HepG2 (cell line): ENCODE measurements around the gene TSPAN9. TPM values are rescaled to one million over a fixed set of nuclear protein-coding genes. Genes with fewer than 3 reads are reported as not detected.

ENCODE experiments used
- ATAC-seq: fragments of 200-7000 bp; cut with Tn5 transposase; 3 replicates; pipeline ENCODE4 v1.9.1; 2020; ENCODE audit warnings: mild to moderate bottlenecking, moderate library complexity
- BruUV-seq: library from RNA; stranded (reverse); fragments of 400-500 nt; replicated peaks from 2 replicates; lab custom pipeline; 2021; lab: Mats Ljungman, UMichigan
- CTCF ChIA-PET: fragments of 300-600 bp; formaldehyde crosslinking; extraction: SDS; loops from one replicate; lab custom pipeline; 2021; ENCODE audit warnings: low total read pairs, inconsistent platforms, low intra/inter-chr PET ratio; lab: Yijun Ruan, JAX
- POLR2A ChIA-PET: fragments of 350-600 bp; sonication (Branson Sonifier 250); formaldehyde crosslinking; loops from one replicate; lab custom pipeline; 2020; ENCODE audit warnings: antibody characterized with exemption, inconsistent platforms; lab: Yijun Ruan, JAX
- DNase-seq: peaks from one replicate; pipeline ENCODE4 v3.0.0-alpha.2; 2015; ENCODE audit warnings: low spot score
- FAIRE-seq: peaks from 3 replicates; lab custom pipeline; 2011; peaks lifted over from hg19 to GRCh38; lab: Jason Lieb, UNC
- H2AFZ ChIP-seq: one replicate; pipeline ENCODE4 v1.6.1; 2011; ENCODE audit warnings: low read length, inconsistent platforms
- H3K27ac ChIP-seq: fragments of 300-600 bp; 3 replicates; pipeline ENCODE4 v1.8.0; 2011; ENCODE audit warnings: mixed run types, mild to moderate bottlenecking, mixed read lengths, low read length, inconsistent platforms; ENCODE audit not compliant: insufficient read depth; ENCODE audit errors: extremely low read length
- H3K27me3 ChIP-seq, 2 experiments: fragments of 200-600 bp in 1 of 2; 2 replicates in 1 of 2; 3 replicates in 1 of 2; pipeline versions ENCODE4 v1.6.0 to v1.8.0; 2011; ENCODE audit warnings: low read length in 2 of 2, mild to moderate bottlenecking in 2 of 2, moderate library complexity in 2 of 2, inconsistent platforms in 1 of 2; ENCODE audit not compliant: insufficient read depth in 2 of 2, control insufficient read depth in 1 of 2
- H3K36me3 ChIP-seq, 2 experiments: fragments of 200-600 bp in 1 of 2; replicated peaks in 1 of 2; 2 replicates in 1 of 2; 3 replicates in 1 of 2; pipeline versions ENCODE4 v1.5.1 to v1.8.0; 2011; ENCODE audit warnings: low read length in 2 of 2, inconsistent platforms in 1 of 2; ENCODE audit not compliant: insufficient read depth in 2 of 2, control insufficient read depth in 1 of 2
- H3K4me1 ChIP-seq: 2 replicates; pipeline ENCODE4 v1.5.1; 2012; ENCODE audit warnings: low read length, inconsistent platforms; ENCODE audit not compliant: insufficient read depth
- H3K4me2 ChIP-seq: 2 replicates; pipeline ENCODE4 v1.6.0; 2011; ENCODE audit warnings: low read depth, low read length, inconsistent platforms
- H3K4me3 ChIP-seq, 3 experiments: fragments of 200-600 bp in 1 of 3; sonication (generic), shearing (Covaris generic) in 1 of 3; replicated peaks in 1 of 3; 2 replicates each; pipeline ENCODE4 v1.5.1; 2011 to 2016; ENCODE audit warnings: low read length in 3 of 3, inconsistent platforms in 2 of 3, low read depth in 2 of 3, mild to moderate bottlenecking in 2 of 3, control low read depth in 1 of 3, mixed read lengths in 1 of 3; ENCODE audit not compliant: insufficient read depth in 1 of 3
- H3K79me2 ChIP-seq: one replicate; pipeline ENCODE4 v1.6.1; 2011; ENCODE audit warnings: low read length, inconsistent platforms; ENCODE audit not compliant: insufficient read depth
- H3K9ac ChIP-seq: 2 replicates; pipeline ENCODE4 v1.6.0; 2011; ENCODE audit warnings: mild to moderate bottlenecking, low read depth, low read length, inconsistent platforms; ENCODE audit not compliant: insufficient read depth
- H3K9me3 ChIP-seq: 2 replicates; pipeline ENCODE4 v1.5.1; 2012; ENCODE audit warnings: mild to moderate bottlenecking, low read length
- H4K20me1 ChIP-seq: 2 replicates; pipeline ENCODE4 v1.6.0; 2011; ENCODE audit warnings: inconsistent platforms, mild to moderate bottlenecking, low read length, moderate library complexity; ENCODE audit not compliant: insufficient read depth
- FOXA3 ChIP-seq: IDR thresholded peaks from 2 replicates; pipeline ENCODE4 v1.6.1; 2016; ENCODE audit warnings: missing genetic modification reagents, missing compliant biosample characterization
- MAX ChIP-seq: IDR thresholded peaks from 2 replicates; pipeline ENCODE4 v1.6.1; 2012; ENCODE audit warnings: inconsistent platforms
- MXI1 ChIP-seq: IDR thresholded peaks from 3 replicates; pipeline ENCODE4 v1.6.1; 2012; ENCODE audit warnings: low read depth, low read length, inconsistent platforms, borderline replicate concordance
- NFIB ChIP-seq: sonication (generic); formaldehyde crosslinking; IDR thresholded peaks from 2 replicates; pipeline ENCODE4 v1.9.0; 2021; ENCODE audit warnings: missing genetic modification reagents, mild to moderate bottlenecking, borderline replicate concordance
- SP1 ChIP-seq, 2 experiments: fragments of 450-650 bp in 1 of 2; sonication (generic) in 1 of 2; formaldehyde crosslinking in 1 of 2; IDR thresholded peaks; 2 replicates each; pipeline versions ENCODE4 v1.4.0 to v1.6.1; 2016 to 2020; ENCODE audit warnings: missing genetic modification reagents in 1 of 2
- TBL1XR1 ChIP-seq: fragments of 150-350 bp; IDR thresholded peaks from 2 replicates; pipeline ENCODE4 v1.6.1; 2014; ENCODE audit warnings: borderline replicate concordance, low read length; ENCODE audit not compliant: partially characterized antibody
- TERF1 ChIP-seq: sonication (generic); formaldehyde crosslinking; IDR thresholded peaks from 2 replicates; pipeline ENCODE4 v1.8.0; 2022; ENCODE audit warnings: mild to moderate bottlenecking, missing genetic modification reagents, moderate library complexity
- TMF1 ChIP-seq: sonication (generic); formaldehyde crosslinking; IDR thresholded peaks from 2 replicates; pipeline ENCODE4 v1.8.1; 2022; ENCODE audit warnings: low read depth, missing genetic modification reagents
- TRIM22 ChIP-seq: fragments of 450-650 bp; IDR thresholded peaks from 2 replicates; pipeline ENCODE4 v1.6.1; 2017
- XRCC5 ChIP-seq: fragments of 200-400 bp; formaldehyde crosslinking; optimal IDR thresholded peaks from 2 replicates; pipeline ENCODE3; 2017; ENCODE audit warnings: mild to moderate bottlenecking, low read length
- ZFP1 ChIP-seq: IDR thresholded peaks from 2 replicates; pipeline ENCODE4 v1.6.1; 2016
- ZNF224 ChIP-seq: sonication (generic); formaldehyde crosslinking; IDR thresholded peaks from 2 replicates; pipeline ENCODE4 v1.5.0; 2020; ENCODE audit warnings: mild to moderate bottlenecking, missing genetic modification reagents
- ZNF619 ChIP-seq: sonication (generic); formaldehyde crosslinking; IDR thresholded peaks from 2 replicates; pipeline ENCODE4 v1.4.0; 2020; ENCODE audit warnings: mild to moderate bottlenecking, missing genetic modification reagents
- ZNF788 ChIP-seq: sonication (generic); formaldehyde crosslinking; IDR thresholded peaks from 2 replicates; pipeline ENCODE4 v1.5.0; 2020; ENCODE audit warnings: mild to moderate bottlenecking, missing genetic modification reagents, borderline replicate concordance
- ZNF891 ChIP-seq: sonication (generic); formaldehyde crosslinking; IDR thresholded peaks from 2 replicates; pipeline ENCODE4 v1.5.0; 2020; ENCODE audit warnings: mild to moderate bottlenecking, missing genetic modification reagents
- ZSCAN5A ChIP-seq: sonication (generic); formaldehyde crosslinking; IDR thresholded peaks from 2 replicates; pipeline ENCODE4 v1.8.0; 2022; ENCODE audit warnings: mild to moderate bottlenecking, missing genetic modification reagents, borderline replicate concordance
- WGBS: methylation state at CpG from one replicate; pipeline ENCODE4 v1.1.6; 2017; ENCODE audit warnings: low lambda C conversion rate; 5-methylcytosine and 5-hydroxymethylcytosine counted together
- in situ Hi-C: cut with HindIII; loops from 2 replicates; pipeline ENCODE4 v1.10.0; 2017; ENCODE audit warnings: low pct_unique_long_range_greater_than_20kb; ENCODE audit not compliant: extremely low pct_ligation_motif_present
- intact Hi-C: fragments of 100-400 bp; cut with micrococcal nuclease; formaldehyde crosslinking; loops from one replicate; pipeline ENCODE4 v1.10.0; 2022; ENCODE audit not compliant: unreplicated experiment
- polyA plus RNA-seq, 8 experiments: library from polyadenylated mRNA; depleted of rRNA in 3 of 8; stranded (reverse) in 7 of 8; unstranded in 1 of 8; fragments of >200 nt; fragmentation: Illumina TruSeq in 4 of 8; extraction: Trizol in 4 of 8; gene quantifications; 2 replicates each; pipeline versions ENCODE4 v1.2.1 to v1.2.3, GENCODE V29; 2011 to 2016; ENCODE audit warnings: low read depth in 4 of 8, missing spikeins in 1 of 8, mixed read lengths in 1 of 8; ENCODE audit not compliant: insufficient read depth in 1 of 8
- total RNA-seq, 5 experiments: library from RNA; depleted of rRNA; stranded (reverse); fragments of >200 nt; fragmentation: Illumina TruSeq; extraction: Trizol; gene quantifications; 2 replicates each; pipeline ENCODE4 v1.2.3, GENCODE V29; 2016; ENCODE audit warnings: low read depth in 1 of 5

Gene TSPAN9
- total and polyA plus RNA-seq, 2 of the 13 experiments (the other 11 are each of a cell fraction or from before 2014, with no cell fraction given) = 18.1 to 42.3 TPM

- intact Hi-C loops (no loop called here), in situ Hi-C loops (no loop called here)
- WGBS = 100% methylated on average over 1 of the region's 11 CpGs
- DNase-seq (no peak), ATAC-seq (no peak)
- Histone ChIP-seq H3K79me2 (no peaks in the 10 kb centered on the region), H3K27ac (no peak overlapping the region), H3K4me1 (no peaks in the 10 kb centered on the region), H3K4me2 (no peak overlapping the region), H3K27me3 (no peaks in the 10 kb centered on the region), H3K36me3 (peaks cover 0 to 3% of the 10 kb centered on the region in 2 experiments; a peak in 2 of 5 replicates)
- BruUV-seq = no TSS peak
- POLR2A ChIA-PET = no interaction called here
- TF ChIP-seq FOXA3 (CRISPR knock-in tag) (no peak), ZNF788 (CRISPR knock-in tag) (no peak), ZSCAN5A (CRISPR knock-in tag) (no peak), ZFP1 (no peak), NFIB (CRISPR knock-in tag) (no peak), SP1 (IDR thresholded peaks at IDR 0.05) (no peak), SP1 (CRISPR knock-in tag; IDR thresholded peaks at IDR 0.05) (no peak), TERF1 (CRISPR knock-in tag) (no peak), ZNF224 (CRISPR knock-in tag) (no peak), TRIM22 (no peak), MAX (no peak), ZNF619 (CRISPR knock-in tag) (no peak), TBL1XR1 (no peak), ZNF891 (CRISPR knock-in tag) (no peak), XRCC5 (no peak), TMF1 (CRISPR knock-in tag) (no peak), MXI1 (no peak)
- TF ChIP-seq, all 625 proteins: peak for 0
- Histone ChIP-seq H4K20me1 (peaks cover 5% of the 10 kb centered on the region; the same call in 1 of the 2 replicates), H3K4me3 (no peak overlapping the region), H2AFZ (no peak overlapping the region), H3K9me3 (no peaks in the 10 kb centered on the region), H3K9ac (no peak overlapping the region)
- FAIRE-seq = no peak
- CTCF ChIA-PET = no interaction called here
Observed at GRCh38 chr12:3269594-3269993, 192.4 kb downstream of the TSPAN9 start.
